Fibroblast of pulmonary artery (primary cell): ENCODE measurements around the gene CPN2.

Experiments used
- DNase-seq: peaks from one replicate; pipeline ENCODE4 v3.0.0-alpha.2; 2010; ENCODE audit warnings: low read depth
- H3K4me3 ChIP-seq: replicated peaks from 2 replicates; pipeline ENCODE4 v1.5.1; 2011; ENCODE audit warnings: low read depth, mild to moderate bottlenecking, control low read depth, low read length, moderate library complexity
- CTCF ChIP-seq: IDR thresholded peaks from 2 replicates; pipeline ENCODE4 v1.5.1; 2011; ENCODE audit warnings: mild to moderate bottlenecking, control low read depth, low read length, inconsistent platforms; ENCODE audit errors: missing control alignments

Gene CPN2

GRCh38 chr3:194381460-194381875 lies 30.3 kb upstream of the CPN2 start:
- DNase-seq: no peak
- TF ChIP-seq CTCF: no peak
- no peak overlapping the region for H3K4me3 ChIP-seq

GRCh38 chr3:194380326-194380725 lies 29.2 kb upstream of the CPN2 start:
- H3K4me3 ChIP-seq: no peak overlapping the region
- no peak for TF ChIP-seq CTCF
- DNase-seq: no peak

- DNase-seq: no peak
- H3K4me3 ChIP-seq: no peak overlapping the region
- no peak for TF ChIP-seq CTCF
Measured at GRCh38 chr3:194379651-194380050, 28.5 kb upstream of the CPN2 start.

- DNase-seq: no peak
- no peak for TF ChIP-seq CTCF
- H3K4me3 ChIP-seq: no peak overlapping the region
Measured at GRCh38 chr3:194379231-194379630, 28.1 kb upstream of the CPN2 start.

- no peak for TF ChIP-seq CTCF
- H3K4me3 ChIP-seq: no peak overlapping the region
- no peak for DNase-seq
Measured at GRCh38 chr3:194377708-194378107, 26.6 kb upstream of the CPN2 start.

- H3K4me3 ChIP-seq: no peak overlapping the region
- TF ChIP-seq CTCF: no peak
- no peak for DNase-seq
Measured at GRCh38 chr3:194376241-194376560, 25.1 kb upstream of the CPN2 start.

GRCh38 chr3:194375473-194376240 lies 24.5 kb upstream of the CPN2 start:
- no peak for DNase-seq

More at GRCh38 chr3:194375473-194376240, 24.5 kb upstream of the CPN2 start:
- H3K4me3 ChIP-seq: no peak overlapping the region
- no peak for TF ChIP-seq CTCF
